ENCODE data around the gene TENM3.
A peak's percentile ranks its signal among the peaks of the same experiment; 100 is the strongest.

TENM3 gene

DNA sequence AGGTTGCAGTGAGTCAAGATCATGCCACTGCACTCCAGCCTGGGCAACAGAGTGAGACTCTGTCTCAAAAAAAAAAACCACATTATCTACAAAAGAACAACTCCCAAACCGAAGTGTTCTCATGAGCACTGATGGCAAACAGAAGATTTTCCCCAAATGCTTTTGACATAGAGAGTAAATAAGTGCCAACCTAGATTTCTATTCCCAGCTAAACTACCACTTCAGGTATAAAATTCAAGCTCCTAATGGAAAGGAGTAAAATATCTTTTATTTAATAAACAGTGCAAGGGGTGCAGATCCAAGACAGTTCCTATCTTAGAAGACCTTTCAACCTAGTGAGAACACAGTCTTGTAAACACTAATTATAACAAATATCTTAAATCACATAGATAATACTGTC is 170.3 kb downstream of the TENM3 start:
- DNase-seq, result no peak

DNA sequence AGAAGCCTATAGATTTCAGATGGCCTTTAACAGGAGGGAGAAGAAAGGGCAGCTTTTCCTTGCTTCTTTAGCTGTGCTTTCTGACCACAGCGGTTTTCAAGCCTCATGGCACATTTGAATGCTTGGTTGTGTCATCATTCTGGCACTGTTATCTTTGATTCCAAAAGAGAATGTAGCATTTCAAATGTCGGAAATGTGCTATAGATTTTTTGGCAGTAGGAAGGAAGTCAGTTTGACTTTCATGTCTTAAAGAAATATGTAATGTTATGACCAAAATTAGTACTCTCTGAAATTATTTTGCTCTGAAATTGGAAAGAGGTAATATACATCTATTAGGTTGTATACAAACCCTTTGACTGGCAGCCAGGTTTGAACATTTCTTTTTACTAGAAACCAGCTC is 171.9 kb downstream of the TENM3 start:
- no peak for DNase-seq

DNA sequence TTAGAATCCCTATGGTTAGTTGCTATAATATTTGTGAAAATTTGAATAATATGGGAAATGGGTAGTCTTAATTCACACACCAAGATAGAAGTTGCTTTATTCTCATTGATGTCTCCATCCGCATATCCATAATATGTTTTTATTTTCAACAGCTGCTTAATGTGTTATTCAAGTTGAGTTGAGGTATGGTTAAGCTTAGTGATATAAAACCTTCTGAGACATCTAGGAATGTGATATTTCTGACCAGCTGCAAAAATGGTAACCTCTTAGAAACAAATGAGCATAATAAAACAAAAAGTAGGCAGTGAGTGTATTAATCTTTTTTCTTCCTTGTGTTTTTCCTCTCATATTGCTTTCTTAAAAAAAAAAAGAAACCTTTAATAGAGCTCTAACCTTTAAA is 172.9 kb downstream of the TENM3 start:
- DNase-seq, result no peak

DNA sequence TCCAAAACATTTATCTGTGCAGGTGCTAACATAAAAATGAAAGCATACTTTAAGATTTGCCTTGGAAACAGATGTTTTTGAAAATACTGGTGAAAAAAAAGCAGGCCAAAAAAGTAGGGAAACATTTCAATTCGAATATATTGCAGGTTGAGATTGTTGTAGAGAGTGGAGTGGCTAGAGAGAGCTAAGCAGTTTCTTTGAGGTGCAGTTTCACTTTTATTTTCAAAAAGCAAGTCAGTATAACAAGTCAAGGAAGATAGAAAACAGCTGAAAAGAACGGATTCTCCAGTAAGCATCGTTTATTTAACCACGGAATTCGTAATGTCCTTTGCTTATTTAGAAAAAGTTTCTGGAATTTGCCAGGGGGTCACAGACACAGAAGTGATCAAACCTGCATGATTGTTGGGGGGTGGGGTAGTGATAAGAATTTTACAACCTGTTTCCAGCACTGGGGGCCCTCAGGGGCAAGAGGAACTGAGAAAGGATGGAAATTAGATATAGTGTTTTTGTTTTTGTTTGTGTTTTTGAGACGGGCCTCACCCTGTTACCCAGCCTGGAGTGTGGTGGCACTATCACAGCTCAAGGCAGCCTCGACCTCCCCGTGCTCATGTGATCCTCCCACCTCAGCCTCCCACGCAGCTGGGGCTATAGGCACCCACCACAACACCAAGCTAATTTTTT is 175.0 kb downstream of the TENM3 start:
- DNase-seq, result no peak

DNA sequence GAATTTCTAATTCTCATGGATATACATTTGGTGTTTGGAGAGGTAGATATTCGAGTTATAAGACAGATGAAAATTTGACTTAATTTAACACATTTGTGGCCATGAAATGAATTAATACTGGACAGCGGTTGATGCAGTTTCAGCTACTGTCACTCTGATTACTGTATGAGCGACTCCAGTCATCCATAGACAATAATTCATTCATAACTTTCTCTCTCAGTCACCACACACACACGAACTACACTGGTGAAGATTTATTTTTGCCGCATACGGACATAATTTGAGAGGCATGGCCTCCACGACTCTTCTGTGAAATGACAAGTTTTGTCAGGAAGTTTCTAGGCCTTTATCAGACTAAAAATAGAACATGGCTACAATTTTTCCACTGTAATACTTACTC is 177.0 kb downstream of the TENM3 start:
- DNase-seq, result no peak

DNA sequence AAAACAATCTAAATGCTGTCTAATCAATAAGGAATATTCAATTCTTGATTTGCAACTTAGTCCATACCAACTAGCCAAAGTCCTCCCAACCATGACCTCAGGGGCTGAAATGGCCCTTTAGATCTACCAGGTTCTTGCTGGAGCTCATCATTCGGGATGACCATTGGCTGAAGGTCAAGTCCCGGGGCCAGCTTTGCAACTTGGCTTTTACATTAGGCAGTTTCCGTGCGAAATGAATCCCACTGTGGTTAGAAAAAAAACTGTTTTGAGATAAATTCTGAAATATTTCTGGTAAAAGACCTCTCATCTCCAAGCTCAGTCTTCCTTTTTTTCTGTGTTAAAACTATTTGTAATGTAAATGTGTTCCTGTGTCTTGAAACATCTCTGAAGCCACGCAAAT is 178.6 kb downstream of the TENM3 start:
- DNase-seq, result no peak

DNA sequence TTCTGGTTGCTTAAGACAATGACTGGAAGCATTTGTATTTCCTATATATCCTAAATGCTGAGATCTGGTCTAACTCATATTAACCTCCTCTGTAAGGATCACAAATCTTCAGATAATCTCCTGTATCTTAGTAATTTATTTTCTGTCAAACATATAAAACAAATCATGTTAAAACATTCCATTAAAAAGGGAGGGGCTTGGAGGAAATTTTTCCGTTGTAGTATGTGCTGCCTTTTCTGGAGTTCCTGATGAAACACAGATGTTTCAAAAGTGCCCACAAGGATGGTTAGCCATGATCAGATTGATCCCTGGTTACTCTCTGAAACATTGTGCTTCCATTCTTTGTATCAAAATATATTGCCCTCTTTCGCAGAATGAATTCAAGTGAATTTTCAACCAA is 182.1 kb downstream of the TENM3 start:
- no peak for DNase-seq

DNA sequence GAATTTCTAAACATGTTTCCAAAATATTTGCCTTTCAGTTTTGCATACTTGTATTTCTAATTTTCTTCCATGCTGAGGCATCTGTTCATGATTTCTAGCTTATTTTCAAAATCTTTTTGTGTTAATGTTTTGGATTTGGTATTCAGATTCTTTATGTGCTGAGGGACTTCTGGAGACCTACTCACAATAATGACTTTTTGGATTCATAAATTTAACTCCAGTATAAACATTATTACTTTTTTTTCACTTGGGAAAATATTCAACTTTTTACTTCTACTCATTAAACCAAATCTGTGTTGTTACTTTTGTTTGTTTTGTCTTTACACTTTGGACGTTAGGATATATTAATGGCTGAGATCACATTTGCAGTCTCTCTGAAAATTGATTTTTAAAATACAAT is 183.7 kb downstream of the TENM3 start:
- DNase-seq, result no peak

DNA sequence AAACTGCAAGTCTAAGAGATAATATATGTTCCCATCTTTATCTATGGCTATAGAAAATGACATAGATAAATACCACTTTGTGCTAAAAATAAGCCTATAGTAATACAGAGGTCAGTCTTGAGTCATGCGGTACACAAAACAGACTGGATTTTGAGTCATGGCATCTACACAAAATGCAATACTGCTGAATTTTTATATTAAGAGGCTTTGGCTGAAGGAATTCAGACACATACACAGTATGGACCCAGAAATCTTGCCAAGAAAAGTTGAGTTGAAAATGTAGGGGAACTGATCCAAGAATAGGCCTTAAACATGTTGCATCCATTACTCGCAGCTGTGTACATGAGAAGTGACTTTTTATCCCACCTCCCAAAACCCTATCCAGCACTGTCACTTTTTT is 184.4 kb downstream of the TENM3 start:
- no peak for DNase-seq

DNA sequence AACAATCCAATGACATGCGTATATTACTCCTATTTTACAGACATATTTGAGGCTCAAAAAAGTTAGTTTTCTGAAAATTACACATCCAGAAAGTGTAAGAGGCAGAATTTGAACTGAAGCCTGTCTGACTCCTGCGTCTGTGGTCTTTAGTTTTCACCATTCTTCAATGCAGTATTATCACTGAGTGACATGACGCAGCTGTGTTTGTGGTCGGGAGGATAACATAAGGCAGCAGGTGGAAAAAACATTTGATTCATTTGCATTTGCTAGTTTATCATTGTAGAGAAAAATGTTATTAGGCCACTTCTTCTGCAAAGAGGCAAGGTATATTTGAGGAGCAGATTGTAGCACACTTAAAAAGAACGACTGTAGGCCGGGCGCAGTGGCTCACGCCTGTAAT is 186.7 kb downstream of the TENM3 start:
- no peak for DNase-seq

DNA sequence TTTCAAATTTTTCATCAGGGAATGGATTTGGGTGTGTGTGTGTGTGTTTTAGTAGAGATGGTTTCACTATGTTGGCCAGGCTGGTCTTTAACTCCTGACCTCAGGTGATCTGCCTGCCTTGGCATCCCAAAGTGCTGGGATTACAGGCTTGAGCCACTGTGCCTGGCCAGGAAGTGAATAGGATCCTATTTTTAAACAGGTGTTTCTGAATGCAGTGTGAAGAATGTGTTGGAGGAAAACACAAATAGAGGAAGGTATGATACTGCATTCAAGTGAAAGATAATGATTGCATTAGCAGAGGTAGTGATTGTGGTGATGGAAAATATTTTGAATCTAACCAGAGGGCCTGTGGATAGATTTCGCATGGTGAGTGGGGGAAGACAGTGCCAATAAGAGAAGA is 189.6 kb downstream of the TENM3 start:
- DNase-seq, result no peak

DNA sequence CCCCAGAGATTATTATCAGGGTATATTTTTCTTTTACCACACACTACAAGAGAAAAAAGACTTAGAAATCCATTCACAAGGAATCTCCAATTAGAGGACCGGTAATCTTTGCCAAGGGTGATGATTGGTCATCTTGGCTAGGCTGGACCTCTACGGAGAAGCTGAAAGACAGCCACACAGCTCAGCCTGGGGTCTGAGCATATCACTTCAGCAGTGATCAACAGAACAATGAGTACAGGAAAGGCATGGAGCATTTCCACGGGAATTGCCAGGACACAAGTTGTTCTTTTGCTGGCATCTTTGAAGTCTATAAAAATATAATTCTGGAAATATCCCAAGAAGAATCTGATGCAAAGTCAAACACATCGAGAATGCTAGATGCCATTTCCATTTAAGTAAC is 191.5 kb downstream of the TENM3 start:
- DNase-seq, result no peak

DNA sequence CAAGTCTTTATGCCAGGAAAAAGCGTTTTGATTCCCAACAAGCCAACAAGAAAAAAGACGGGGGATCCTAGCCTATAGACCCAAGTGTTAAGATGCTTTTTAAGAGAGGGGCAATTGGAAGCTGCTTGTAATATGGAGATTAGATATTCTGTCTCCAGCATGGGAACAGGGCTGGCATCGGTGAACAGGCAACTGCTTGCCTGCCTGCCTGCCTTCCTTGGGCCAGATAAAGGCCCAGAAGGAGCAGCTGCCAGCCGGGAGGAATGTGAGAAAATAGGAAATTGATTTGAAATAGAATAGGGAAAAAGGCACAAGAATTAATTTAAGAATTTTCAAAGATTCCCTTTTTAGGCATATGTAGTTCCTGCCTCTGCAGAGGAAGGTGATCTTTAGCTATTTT is 192.2 kb downstream of the TENM3 start:
- DNase-seq, result no peak

DNA sequence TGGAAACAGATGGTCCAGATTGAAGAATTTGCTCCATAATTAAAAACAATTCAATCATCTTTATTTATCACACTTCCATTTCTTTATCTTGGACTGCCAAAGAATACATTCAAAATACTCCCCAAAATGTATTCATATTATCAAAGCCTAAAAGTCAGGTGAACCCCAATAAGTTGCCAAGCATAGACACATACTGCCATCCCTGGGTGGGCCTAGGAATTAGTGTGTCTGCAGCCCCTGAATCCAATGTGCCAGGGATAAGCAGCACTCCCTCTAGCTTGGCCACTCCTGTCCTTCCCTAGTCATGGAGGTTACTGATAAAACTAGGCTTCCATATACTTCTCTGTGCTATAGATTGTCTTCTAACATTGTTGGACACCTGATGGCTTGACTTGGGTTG is 199.9 kb downstream of the TENM3 start:
- no peak for DNase-seq

DNA sequence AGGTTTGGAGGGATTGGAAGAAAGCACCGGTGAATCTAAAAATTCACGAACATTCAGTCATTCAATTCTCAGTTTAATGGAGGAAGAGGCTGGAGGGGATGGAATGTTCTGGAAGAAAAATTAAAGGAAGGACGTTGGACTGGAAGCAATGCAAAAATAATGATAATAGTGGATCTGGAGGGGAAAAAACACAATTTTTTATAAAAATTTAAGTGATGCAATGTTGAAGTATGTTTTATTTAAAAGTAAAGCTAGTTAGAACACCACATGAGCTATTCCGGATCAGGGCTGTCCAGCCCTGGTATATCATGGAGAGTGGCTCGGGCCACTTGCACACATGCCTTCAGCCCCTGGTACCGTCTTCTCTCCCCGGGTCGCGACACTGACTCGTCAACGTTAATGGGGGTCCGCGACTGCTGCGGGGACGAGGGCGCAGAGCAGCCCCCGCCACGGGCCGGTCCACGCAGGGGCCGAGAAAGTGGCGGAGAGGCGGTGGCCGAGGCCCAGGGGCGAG is 204.6 kb downstream of the TENM3 start:
- no peak for DNase-seq

DNA sequence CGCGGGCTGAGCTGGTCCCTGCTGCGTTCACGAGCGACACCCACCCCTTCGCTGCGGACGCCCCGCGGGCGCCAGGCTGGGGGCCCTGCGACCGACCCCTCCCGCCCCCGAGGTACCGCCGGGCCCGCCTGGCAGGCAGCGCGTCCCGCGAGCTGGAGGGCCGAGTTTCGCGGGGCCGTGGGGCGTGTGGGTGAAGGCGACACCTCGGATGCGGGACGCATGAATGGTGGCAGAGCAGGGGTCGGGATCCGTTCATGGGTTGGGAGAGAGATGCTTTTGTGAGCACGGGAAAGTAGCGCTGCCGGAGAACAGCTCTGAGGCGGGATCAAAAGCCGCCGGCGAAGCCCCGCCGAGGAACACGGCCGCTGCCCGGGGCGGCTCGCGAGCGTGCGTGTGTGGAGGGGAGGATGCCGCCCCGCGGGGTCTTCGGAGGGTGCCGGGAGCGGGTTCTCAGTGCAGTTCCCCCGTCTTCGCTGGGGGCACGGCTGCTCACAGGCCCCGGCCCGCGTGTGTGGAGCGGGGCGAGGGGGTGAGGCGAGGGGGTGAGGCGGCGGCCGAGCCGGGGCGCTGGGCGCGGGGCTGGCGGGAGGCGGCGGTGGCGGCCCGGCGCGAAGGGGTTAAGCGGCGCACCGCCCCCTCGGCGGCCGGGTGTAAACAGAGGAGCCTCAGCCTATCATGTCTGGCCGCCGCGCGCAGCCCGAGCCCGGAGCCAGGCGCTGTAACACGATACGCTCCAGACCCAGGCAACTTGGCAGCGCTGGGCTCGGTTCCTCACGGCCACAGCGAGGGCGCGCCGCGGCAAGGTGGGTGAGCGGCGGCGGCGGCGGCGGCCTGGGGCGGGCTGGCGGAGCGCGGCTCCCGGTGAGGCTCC is 205.3 kb downstream of the TENM3 start:
- DNase-seq, result peak; percentile 60

DNA sequence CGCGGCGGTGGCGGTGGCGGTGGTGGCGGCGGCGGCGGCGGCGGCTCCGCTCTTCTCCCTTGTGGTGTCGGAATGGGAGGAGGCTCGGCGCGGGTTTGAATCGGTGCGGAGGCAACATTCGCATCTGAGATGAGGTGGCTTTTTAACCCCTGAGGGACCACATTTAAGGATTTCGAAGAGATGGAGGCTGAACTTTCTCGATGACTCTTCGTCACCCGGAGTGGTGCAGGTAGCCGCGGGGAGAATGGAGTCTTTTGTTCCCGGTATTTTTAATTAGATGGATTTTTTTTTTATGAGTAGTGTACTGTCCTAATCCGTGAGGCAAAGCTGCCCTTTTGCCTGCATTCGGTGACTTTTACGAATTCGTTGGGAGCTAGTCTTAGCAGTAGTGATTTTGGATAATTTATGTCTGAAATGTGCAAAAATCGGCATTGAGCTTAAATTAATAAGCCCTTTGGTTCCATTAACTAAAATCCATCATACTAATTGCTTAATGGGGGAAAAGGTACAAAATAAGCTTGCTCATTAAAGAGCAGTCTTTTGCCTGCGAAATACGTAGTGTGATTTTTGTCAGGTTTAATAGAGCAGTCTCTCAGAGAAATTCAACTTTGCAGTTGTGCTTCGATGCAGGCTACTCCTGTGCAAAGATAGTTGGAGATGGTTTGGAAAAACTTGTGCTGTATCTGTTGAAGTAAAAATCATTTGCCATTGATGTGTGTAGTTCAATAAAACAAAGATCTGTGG is 206.2 kb downstream of the TENM3 start:
- DNase-seq, result no peak

DNA sequence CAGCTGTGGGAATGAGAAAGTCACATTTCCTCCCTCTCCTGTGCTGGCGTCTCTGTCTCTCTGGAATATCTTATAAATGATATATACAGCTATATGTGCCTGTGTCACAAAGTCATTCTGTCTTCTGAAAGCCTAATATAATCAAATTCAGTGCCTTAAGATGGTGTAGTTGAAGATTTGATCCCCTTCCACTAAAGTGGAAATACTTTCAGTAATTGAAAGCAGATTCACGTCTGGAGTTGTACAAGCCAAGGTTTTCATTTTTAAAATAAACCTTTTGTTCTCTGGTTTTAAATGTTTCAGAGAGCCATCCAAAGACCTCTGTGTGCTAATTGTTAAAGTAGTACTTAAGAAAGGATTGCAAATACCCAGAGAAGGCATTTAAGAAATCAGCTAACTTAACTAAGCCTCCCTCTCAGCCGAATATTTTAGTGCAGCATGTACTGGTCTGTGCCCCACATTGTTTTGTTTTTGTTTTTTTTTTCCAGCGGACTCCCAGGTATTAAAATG is 206.8 kb downstream of the TENM3 start:
- DNase-seq, result no peak

DNA sequence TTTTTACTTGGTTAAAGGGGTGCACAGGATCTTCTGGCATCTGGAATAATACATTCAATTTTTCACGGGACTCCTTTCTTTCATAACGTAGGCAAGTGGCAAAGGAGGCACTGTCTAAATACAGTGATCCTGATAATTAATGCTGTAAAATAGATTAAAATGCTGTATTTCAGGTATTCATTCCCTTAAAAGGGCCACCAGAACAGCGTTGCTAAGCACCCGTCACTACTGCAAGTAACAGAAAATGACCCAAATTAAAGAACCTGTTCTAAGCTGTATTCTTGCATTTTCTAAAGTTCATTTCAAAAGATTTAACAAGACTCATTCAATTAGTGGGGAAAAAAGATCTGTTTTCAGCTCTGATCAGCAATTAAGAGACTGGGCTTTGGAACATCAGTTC is 208.2 kb downstream of the TENM3 start:
- no peak for DNase-seq

DNA sequence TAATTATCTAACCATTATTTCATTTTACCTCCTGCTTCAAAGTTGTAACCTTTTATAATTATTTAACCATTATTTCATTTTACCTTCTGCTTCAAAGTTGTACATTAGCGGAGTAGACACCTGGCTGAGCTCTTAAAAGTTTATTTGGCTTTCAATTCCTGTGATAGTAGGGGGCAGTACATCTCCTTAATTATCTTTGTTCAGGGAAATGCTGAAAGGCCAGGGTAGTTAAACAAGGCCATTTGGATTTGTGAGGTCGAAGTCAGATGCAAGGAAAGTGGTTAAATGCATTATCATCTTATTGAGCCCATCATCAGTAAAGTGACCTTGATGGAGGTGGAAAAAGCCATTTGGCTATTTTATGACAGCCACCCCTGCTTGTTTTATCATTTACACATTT is 210.6 kb downstream of the TENM3 start:
- no peak for DNase-seq

DNA sequence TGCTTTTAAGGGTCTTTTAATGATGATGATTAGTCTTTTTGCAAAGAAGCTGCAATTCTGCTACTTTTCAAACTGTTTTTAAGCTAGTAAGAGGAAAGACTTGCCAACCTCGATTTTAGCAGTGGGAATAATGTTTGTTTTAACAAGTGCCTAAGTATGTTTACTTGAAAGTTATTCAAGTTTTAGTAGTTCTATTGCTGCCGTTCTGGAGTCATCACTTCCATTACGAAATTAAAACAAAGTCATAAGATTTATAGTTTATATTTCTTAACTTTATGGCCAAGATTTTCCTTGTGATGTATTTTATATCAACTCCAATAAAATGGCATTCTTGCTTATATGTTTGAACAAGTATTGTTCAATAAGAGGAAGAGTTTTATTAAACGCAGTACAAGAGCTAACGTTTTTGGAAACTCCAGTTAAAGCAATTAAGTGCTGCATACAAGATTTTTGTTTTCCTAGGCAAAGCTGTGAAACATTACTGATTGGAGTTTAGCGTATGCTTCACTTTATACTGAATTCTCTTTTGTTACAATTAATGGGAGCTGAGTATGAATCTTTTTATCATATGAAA is 211.3 kb downstream of the TENM3 start:
- DNase-seq, result no peak

DNA sequence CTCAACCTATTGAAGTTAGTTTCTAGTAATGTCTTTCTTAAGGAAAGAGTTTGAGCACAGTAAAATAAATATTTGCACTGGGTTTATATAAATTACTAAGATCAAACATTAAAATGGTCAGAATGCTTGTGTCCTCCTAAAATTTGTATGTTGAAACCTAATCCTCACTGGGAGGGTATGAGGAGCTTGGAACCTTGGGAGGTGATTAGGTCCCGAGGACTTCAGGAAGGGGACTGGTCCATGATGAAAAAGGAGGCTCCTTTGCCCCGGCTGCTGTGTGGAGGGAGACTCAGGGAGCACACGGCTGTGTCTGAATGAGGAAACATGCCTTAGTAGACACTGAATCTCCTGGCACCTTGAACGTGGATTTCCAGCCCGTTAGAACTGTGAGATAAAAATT is 221.9 kb downstream of the TENM3 start:
- DNase-seq, result no peak

DNA sequence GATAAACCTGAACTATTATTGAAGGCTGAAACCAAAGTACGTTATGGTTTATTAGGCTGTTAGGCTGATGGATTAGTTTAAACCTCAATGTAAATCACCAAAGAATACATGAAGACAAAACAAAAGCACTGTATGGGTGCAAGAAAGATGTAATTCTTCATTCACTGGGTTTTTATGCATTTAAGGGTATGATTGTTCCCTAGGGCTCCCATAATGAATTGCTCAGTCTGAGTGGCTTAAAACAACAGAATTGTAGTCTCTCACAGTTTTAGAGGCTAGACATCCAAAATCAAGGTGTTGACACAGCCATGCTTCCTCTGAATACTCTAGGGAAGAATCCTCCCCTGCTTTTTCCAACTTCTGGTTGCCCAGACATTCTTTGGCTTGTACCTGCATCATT is 222.8 kb downstream of the TENM3 start:
- DNase-seq, result no peak
